ENCODE data around the gene MUL1. TPM values are rescaled to one million over a fixed set of nuclear protein-coding genes. Genes with fewer than 3 reads are reported as not detected.

The MUL1 gene
- total and polyA plus RNA-seq, 4 donors = 6.0 to 32.6 (median 24.6) TPM

GRCh38 chr1:20478057-20478635 is 29.8 kb downstream of the MUL1 start:
- DNase-seq = no peak
- no peak for ATAC-seq (ENCODE audit: insufficient read depth, low FRiP score)
- Histone ChIP-seq H3K9ac (ENCODE audit: insufficient read depth in 1 of 2, low read length in 2 of 2) (no peak overlapping the region), H3K4me1 (ENCODE audit: control insufficient read depth in 5 of 5, insufficient read depth in 5 of 5, low read length in 5 of 5) (peaks cover 0 to 69% (median 16%) of the 10 kb centered on the region in 5 donors), H3K4me3 (no peak overlapping the region), H3K27me3 (ENCODE audit: control insufficient read depth in 3 of 3, insufficient read depth in 3 of 3, low read length in 2 of 3) (peaks cover 0 to 43% (median 10%) of the 10 kb centered on the region in 3 donors), H3K36me3 (ENCODE audit: control insufficient read depth in 4 of 4, insufficient read depth in 4 of 4, low read length in 4 of 4) (no peaks in the 10 kb centered on the region), H3K9me3 (ENCODE audit: control insufficient read depth in 4 of 4, insufficient read depth in 3 of 4, low read length in 3 of 4) (peaks cover 0 to 6% (median 0%) of the 10 kb centered on the region in 4 donors), H3K27ac (ENCODE audit: low read depth in 1 of 2, low read length in 1 of 2) (no peak overlapping the region)
- TF ChIP-seq, protein P1, sequence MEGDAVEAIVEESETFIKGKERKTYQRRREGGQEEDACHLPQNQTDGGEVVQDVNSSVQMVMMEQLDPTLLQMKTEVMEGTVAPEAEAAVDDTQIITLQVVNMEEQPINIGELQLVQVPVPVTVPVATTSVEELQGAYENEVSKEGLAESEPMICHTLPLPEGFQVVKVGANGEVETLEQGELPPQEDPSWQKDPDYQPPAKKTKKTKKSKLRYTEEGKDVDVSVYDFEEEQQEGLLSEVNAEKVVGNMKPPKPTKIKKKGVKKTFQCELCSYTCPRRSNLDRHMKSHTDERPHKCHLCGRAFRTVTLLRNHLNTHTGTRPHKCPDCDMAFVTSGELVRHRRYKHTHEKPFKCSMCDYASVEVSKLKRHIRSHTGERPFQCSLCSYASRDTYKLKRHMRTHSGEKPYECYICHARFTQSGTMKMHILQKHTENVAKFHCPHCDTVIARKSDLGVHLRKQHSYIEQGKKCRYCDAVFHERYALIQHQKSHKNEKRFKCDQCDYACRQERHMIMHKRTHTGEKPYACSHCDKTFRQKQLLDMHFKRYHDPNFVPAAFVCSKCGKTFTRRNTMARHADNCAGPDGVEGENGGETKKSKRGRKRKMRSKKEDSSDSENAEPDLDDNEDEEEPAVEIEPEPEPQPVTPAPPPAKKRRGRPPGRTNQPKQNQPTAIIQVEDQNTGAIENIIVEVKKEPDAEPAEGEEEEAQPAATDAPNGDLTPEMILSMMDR (IDR thresholded peaks at IDR 0.05; ENCODE audit: control extremely low read depth, extremely low read depth) = no peak
- 67 to 78% methylated on average over 5 of the region's 5 CpGs for WGBS, 2 donors

DNA sequence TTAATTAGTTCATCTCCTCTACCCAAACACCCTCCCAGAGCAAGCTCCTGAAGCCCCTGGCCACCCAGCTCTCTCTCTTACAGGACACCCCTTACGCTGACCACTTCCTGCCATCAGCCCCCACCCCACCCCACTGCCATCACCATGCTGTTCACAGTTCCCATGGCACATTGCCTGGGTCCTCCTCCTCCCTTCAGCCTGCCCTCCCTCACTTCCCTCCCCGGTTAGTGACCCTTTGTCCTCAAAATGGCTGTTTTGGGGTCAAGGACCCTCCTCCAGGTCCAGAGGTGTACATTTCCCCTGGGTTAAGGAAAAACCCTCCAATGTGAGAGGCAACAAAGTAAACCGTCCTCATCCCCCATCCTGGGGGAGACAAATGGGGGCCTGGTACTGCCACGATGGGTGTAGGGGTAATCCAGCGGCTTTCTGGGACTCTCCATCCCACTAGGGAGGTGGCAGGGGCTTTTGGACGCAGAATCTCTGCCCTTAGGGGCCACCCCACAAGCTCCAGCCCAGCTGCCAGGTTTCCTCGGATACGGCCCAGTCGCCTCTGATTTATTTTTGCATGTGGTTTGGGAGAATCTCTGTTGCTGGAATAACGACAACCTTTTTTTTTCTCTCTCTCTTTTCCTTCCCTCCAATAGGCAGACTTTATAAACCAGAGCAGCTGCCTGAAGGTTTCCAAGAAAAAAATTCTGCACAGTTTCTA is 30.4 kb downstream of the MUL1 start:
- 41 to 65% methylated on average over 10 of the region's 10 CpGs for WGBS, 2 donors
- peak; percentile 14 for ATAC-seq (ENCODE audit: insufficient read depth, low FRiP score)
- Histone ChIP-seq H3K4me1 (ENCODE audit: control insufficient read depth in 5 of 5, insufficient read depth in 5 of 5, low read length in 5 of 5) (peaks cover 0 to 65% (median 16%) of the 10 kb centered on the region in 5 donors), H3K9me3 (ENCODE audit: control insufficient read depth in 4 of 4, insufficient read depth in 3 of 4, low read length in 3 of 4) (peaks cover 0 to 8% (median 0%) of the 10 kb centered on the region in 4 donors), H3K9ac (ENCODE audit: insufficient read depth in 1 of 2, low read length in 2 of 2) (no peak overlapping the region), H3K27ac (ENCODE audit: low read depth in 1 of 2, low read length in 1 of 2) (no peak overlapping the region), H3K27me3 (ENCODE audit: control insufficient read depth in 3 of 3, insufficient read depth in 3 of 3, low read length in 2 of 3) (peaks cover 0 to 38% (median 10%) of the 10 kb centered on the region in 3 donors), H3K36me3 (ENCODE audit: control insufficient read depth in 4 of 4, insufficient read depth in 4 of 4, low read length in 4 of 4) (no peaks in the 10 kb centered on the region), H3K4me3 (no peak overlapping the region)
- TF ChIP-seq, protein P1 (IDR thresholded peaks at IDR 0.05; ENCODE audit: control extremely low read depth, extremely low read depth) = no peak
- DNase-seq = peak; percentile 78 to 91 (median 84)

GRCh38 chr1:20476265-20477038 is 31.5 kb downstream of the MUL1 start:
- TF ChIP-seq, protein P1 (IDR thresholded peaks at IDR 0.05; ENCODE audit: control extremely low read depth, extremely low read depth) = no peak
- Histone ChIP-seq H3K4me3 (no peak overlapping the region), H3K9me3 (ENCODE audit: control insufficient read depth in 4 of 4, insufficient read depth in 3 of 4, low read length in 3 of 4) (peaks cover 0 to 8% (median 0%) of the 10 kb centered on the region in 4 donors), H3K27me3 (ENCODE audit: control insufficient read depth in 3 of 3, insufficient read depth in 3 of 3, low read length in 2 of 3) (peaks cover 0 to 31% (median 10%) of the 10 kb centered on the region in 3 donors), H3K36me3 (ENCODE audit: control insufficient read depth in 4 of 4, insufficient read depth in 4 of 4, low read length in 4 of 4) (no peaks in the 10 kb centered on the region), H3K9ac (ENCODE audit: insufficient read depth in 1 of 2, low read length in 2 of 2) (no peak overlapping the region), H3K27ac (ENCODE audit: low read depth in 1 of 2, low read length in 1 of 2) (no peak overlapping the region), H3K4me1 (ENCODE audit: control insufficient read depth in 5 of 5, insufficient read depth in 5 of 5, low read length in 5 of 5) (peaks cover 0 to 56% (median 11%) of the 10 kb centered on the region in 5 donors)
- ATAC-seq (ENCODE audit: insufficient read depth, low FRiP score) (no peak), DNase-seq (peak; percentile 58 to 67 (median 66))
- 10% methylated on average over 28 to 33 of the region's 33 CpGs for WGBS, 2 donors
